Measurements from ENCODE around the gene PDGFD. TPM values are rescaled to one million over a fixed set of nuclear protein-coding genes. Genes with fewer than 3 reads are reported as not detected.

Gene PDGFD
- total and polyA plus RNA-seq, 8 donors: 2.1 to 7.7 (median 5.2) TPM

DNA sequence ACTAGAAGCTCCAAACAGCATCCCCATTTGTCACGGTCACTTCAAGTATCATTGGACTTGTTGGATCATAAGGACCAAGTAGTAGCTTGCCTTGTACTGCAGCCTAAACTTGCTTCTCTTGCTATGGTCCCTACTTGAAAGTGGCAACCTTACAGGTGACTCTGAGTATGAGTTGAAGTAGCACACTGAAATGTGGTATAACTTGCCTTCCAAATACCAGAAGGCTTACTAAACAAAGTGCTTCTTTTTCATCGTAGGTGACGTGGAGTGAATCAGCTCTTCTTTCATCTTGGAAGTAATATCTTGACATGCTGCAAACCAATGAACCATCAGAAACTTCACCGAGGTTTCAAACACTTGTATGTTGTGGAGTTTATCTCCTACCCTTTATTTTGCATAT lies 296.5 kb downstream of the PDGFD start:
- H3K9me3 ChIP-seq: no peaks in the 10 kb centered on the region
- H3K4me1 ChIP-seq: no peaks in the 10 kb centered on the region
- H3K27ac ChIP-seq: no peak overlapping the region
- intact Hi-C loops (cut with DNase I): no loop called here
- TF ChIP-seq, protein P1, sequence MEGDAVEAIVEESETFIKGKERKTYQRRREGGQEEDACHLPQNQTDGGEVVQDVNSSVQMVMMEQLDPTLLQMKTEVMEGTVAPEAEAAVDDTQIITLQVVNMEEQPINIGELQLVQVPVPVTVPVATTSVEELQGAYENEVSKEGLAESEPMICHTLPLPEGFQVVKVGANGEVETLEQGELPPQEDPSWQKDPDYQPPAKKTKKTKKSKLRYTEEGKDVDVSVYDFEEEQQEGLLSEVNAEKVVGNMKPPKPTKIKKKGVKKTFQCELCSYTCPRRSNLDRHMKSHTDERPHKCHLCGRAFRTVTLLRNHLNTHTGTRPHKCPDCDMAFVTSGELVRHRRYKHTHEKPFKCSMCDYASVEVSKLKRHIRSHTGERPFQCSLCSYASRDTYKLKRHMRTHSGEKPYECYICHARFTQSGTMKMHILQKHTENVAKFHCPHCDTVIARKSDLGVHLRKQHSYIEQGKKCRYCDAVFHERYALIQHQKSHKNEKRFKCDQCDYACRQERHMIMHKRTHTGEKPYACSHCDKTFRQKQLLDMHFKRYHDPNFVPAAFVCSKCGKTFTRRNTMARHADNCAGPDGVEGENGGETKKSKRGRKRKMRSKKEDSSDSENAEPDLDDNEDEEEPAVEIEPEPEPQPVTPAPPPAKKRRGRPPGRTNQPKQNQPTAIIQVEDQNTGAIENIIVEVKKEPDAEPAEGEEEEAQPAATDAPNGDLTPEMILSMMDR (IDR thresholded peaks at IDR 0.05): no peak
- H3K27me3 ChIP-seq: no peaks in the 10 kb centered on the region
- no peaks in the 10 kb centered on the region for H3K36me3 ChIP-seq
- ATAC-seq (no peak), DNase-seq (no peak)
- no peak overlapping the region for H3K4me3 ChIP-seq

DNA sequence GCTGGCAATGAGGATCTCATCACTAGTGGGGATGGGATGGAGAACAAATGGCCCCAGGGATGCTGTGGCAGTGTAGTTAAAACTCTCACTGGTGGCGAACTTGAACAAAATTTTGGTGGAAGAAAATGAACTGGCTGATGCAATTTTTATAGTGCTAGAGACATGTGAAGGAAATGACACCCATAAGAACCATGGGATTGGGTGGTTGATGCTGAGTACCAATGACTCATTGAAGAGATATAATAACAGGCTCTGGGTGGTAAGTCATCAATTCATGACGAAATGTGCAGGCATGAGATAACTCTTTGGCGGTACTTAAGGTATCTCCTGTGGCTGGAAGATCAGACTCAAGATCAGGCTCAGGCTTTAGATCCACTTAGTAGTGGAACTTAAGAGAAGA lies 300.4 kb downstream of the PDGFD start:
- no peaks in the 10 kb centered on the region for H3K27me3 ChIP-seq
- no peak for DNase-seq
- no peaks in the 10 kb centered on the region for H3K9me3 ChIP-seq
- H3K4me1 ChIP-seq: no peaks in the 10 kb centered on the region
- TF ChIP-seq, protein P1 (IDR thresholded peaks at IDR 0.05): no peak
- no peak for ATAC-seq
- intact Hi-C loops (cut with DNase I): no loop called here
- H3K4me3 ChIP-seq: no peak overlapping the region
- no peaks in the 10 kb centered on the region for H3K36me3 ChIP-seq
- H3K27ac ChIP-seq: no peak overlapping the region

DNA sequence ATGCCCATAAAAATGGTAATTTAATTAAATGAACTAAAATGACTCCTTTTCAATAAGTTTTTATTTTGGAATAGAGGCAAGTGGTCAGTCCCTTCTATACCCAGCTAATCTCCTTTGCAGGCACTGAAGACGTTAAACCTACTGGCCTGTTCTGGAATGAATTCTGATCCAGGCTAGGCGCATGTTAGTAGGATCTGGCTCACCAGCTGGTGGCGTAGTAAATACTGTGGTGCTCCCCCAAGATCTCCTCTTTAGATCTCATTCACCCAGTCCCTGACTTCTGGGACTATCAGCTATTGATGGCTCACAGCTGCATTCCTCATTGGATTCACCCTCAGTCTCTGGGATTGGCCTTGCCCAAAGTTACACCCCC lies 301.2 kb downstream of the PDGFD start:
- H3K36me3 ChIP-seq: no peaks in the 10 kb centered on the region
- H3K9me3 ChIP-seq: no peaks in the 10 kb centered on the region
- ATAC-seq (no peak), DNase-seq (no peak)
- H3K27ac ChIP-seq: no peak overlapping the region
- H3K27me3 ChIP-seq: no peaks in the 10 kb centered on the region
- intact Hi-C loops (cut with DNase I): no loop called here
- H3K4me3 ChIP-seq: no peak overlapping the region
- TF ChIP-seq, protein P1 (IDR thresholded peaks at IDR 0.05): no peak
- H3K4me1 ChIP-seq: no peaks in the 10 kb centered on the region

DNA sequence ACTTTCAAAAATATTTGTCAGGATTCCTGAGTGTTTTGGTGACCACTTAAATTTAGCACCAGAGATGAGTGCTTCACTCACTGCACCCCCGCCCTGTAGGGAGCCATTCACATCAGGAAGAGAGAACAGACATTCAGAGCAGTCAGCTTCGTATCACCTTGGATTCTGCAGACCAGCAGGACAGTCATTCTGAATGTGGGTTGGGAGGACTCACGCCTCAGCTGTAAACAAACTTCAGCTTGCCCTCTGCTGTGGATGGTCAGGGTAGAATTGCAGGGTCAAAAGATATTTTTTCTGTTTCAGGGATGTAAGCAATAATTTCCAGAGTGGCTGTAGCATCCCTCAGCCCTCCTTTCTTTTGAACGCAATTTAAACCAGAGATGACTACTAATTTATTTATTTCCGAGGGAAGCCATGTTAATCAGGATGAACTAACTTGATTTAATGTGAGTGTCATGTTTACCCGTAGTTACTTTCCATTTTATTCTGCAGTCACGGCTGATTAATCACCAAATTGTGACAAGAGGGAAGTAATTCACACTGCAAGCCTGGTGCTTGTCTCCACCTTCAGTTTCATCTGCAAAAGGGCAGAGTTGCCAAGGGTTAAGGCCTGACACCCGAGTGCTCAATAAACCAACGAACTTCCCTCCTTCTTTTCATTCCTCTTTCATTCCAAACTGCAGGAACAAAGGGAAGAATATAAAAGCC lies 301.7 kb downstream of the PDGFD start:
- DNase-seq (no peak), ATAC-seq (no peak)
- intact Hi-C loops (cut with DNase I): no loop called here
- Histone ChIP-seq H3K9me3 (no peaks in the 10 kb centered on the region), H3K4me3 (no peak overlapping the region), H3K4me1 (no peaks in the 10 kb centered on the region), H3K36me3 (no peaks in the 10 kb centered on the region), H3K27me3 (no peaks in the 10 kb centered on the region), H3K27ac (no peak overlapping the region)
- TF ChIP-seq, protein P1 (IDR thresholded peaks at IDR 0.05): no peak

Other genes with a start within 250 kb of the PDGFD start
- not detected for gene DDI1, start 127.5 kb downstream of the PDGFD start, total RNA-seq
- gene DDI1, start 127.5 kb downstream of the PDGFD start, polyA plus RNA-seq (ENCODE audit: insufficient read length in 6 of 6): not detected